H9 (cell line): ENCODE data around the gene CUEDC1. TPM values are rescaled to one million over a fixed set of nuclear protein-coding genes. Genes with fewer than 3 reads are reported as not detected.

Source experiments
- DNase-seq: peaks from one replicate; pipeline ENCODE4 v3.0.0-alpha.2; 2017
- H2AFZ ChIP-seq: one replicate; pipeline ENCODE4 v1.6.1; 2013; ENCODE audit warnings: mild to moderate bottlenecking, low read length, control low read depth, moderate library complexity
- H2AK5ac ChIP-seq: 2 replicates; pipeline ENCODE4 v1.6.1; 2013; ENCODE audit warnings: low read length, control low read depth, mixed read lengths; ENCODE audit not compliant: insufficient read length
- H2BK120ac ChIP-seq: one replicate; pipeline ENCODE4 v1.6.1; 2013; ENCODE audit warnings: low read depth, mild to moderate bottlenecking, low read length, control low read depth, inconsistent platforms; ENCODE audit not compliant: poor library complexity, severe bottlenecking
- H2BK12ac ChIP-seq: 2 replicates; pipeline ENCODE4 v1.6.1; 2013; ENCODE audit warnings: low read length, control low read depth, mixed read lengths, low read depth; ENCODE audit not compliant: insufficient read length
- H2BK15ac ChIP-seq: 2 replicates; pipeline ENCODE4 v1.6.1; 2013; ENCODE audit warnings: low read depth, low read length, control low read depth
- H2BK20ac ChIP-seq: one replicate; pipeline ENCODE4 v1.6.1; 2013; ENCODE audit warnings: low read depth, mild to moderate bottlenecking, low read length, control low read depth, inconsistent platforms; ENCODE audit not compliant: poor library complexity, severe bottlenecking
- H2BK5ac ChIP-seq: 2 replicates; pipeline ENCODE4 v1.6.1; 2013; ENCODE audit warnings: low read length, control low read depth, mixed read lengths; ENCODE audit not compliant: insufficient read length
- H3K14ac ChIP-seq: 2 replicates; pipeline ENCODE4 v1.6.1; 2013; ENCODE audit warnings: low read length, control low read depth; ENCODE audit not compliant: insufficient read depth
- H3K18ac ChIP-seq: 2 replicates; pipeline ENCODE4 v1.6.1; 2013; ENCODE audit warnings: low read depth, mild to moderate bottlenecking, mixed read lengths, low read length, control low read depth; ENCODE audit not compliant: insufficient read length
- H3K23ac ChIP-seq: 2 replicates; pipeline ENCODE4 v1.6.1; 2013; ENCODE audit warnings: low read length, control low read depth, mixed read lengths, low read depth; ENCODE audit not compliant: insufficient read length
- H3K23me2 ChIP-seq: 2 replicates; pipeline ENCODE4 v1.6.1; 2013; ENCODE audit warnings: low read depth, mild to moderate bottlenecking, mixed read lengths, low read length, control low read depth; ENCODE audit not compliant: insufficient read length, poor library complexity, severe bottlenecking
- H3K27ac ChIP-seq: 2 replicates; pipeline ENCODE4 v1.5.1; 2013; ENCODE audit warnings: low read length, control low read depth, mixed read lengths, low read depth; ENCODE audit not compliant: insufficient read length
- H3K27me3 ChIP-seq: 2 replicates; pipeline ENCODE4 v1.6.1; 2013; ENCODE audit warnings: low read length, control low read depth, inconsistent platforms; ENCODE audit not compliant: insufficient read depth
- H3K4ac ChIP-seq: 2 replicates; pipeline ENCODE4 v1.6.1; 2013; ENCODE audit warnings: low read depth, mild to moderate bottlenecking, control low read depth, inconsistent platforms, low read length, moderate library complexity
- H3K4me1 ChIP-seq: 2 replicates; pipeline ENCODE4 v1.6.1; 2013; ENCODE audit warnings: low read length, control low read depth, inconsistent platforms; ENCODE audit not compliant: insufficient read depth
- H3K4me2 ChIP-seq: 2 replicates; pipeline ENCODE4 v1.6.1; 2013; ENCODE audit warnings: low read length, control low read depth, mixed read lengths; ENCODE audit not compliant: insufficient read length, insufficient read depth
- H3K56ac ChIP-seq: 2 replicates; pipeline ENCODE4 v1.6.1; 2013; ENCODE audit warnings: low read depth, mild to moderate bottlenecking, mixed read lengths, low read length, control low read depth; ENCODE audit not compliant: insufficient read length
- H3K79me1 ChIP-seq: 2 replicates; pipeline ENCODE4 v1.6.1; 2013; ENCODE audit warnings: low read depth, mild to moderate bottlenecking, moderate library complexity, low read length, control low read depth, inconsistent platforms; ENCODE audit not compliant: insufficient read depth, poor library complexity, severe bottlenecking
- H3K79me2 ChIP-seq: 2 replicates; pipeline ENCODE4 v1.6.1; 2013; ENCODE audit warnings: low read length, control low read depth, inconsistent platforms; ENCODE audit not compliant: insufficient read depth
- H3K9ac ChIP-seq: 2 replicates; pipeline ENCODE4 v1.6.1; 2013; ENCODE audit warnings: low read length, control low read depth, mixed read lengths; ENCODE audit not compliant: insufficient read length; ENCODE audit errors: extremely low read depth
- H3K9me3 ChIP-seq: one replicate; pipeline ENCODE4 v1.6.1; 2013; ENCODE audit warnings: low read depth, low read length, inconsistent platforms; ENCODE audit not compliant: control insufficient read depth
- H3T11ph ChIP-seq: one replicate; pipeline ENCODE4 v1.6.1; 2013; ENCODE audit warnings: mild to moderate bottlenecking, low read length, control low read depth, inconsistent platforms
- H4K20me1 ChIP-seq: one replicate; pipeline ENCODE4 v1.6.1; 2013; ENCODE audit not compliant: control insufficient read depth, insufficient read length, insufficient read depth
- H4K5ac ChIP-seq: 2 replicates; pipeline ENCODE4 v1.6.1; 2013; ENCODE audit warnings: low read depth, mild to moderate bottlenecking, mixed read lengths, low read length, control low read depth; ENCODE audit not compliant: insufficient read length
- H4K8ac ChIP-seq: replicated peaks from 2 replicates; pipeline ENCODE4 v1.6.1; 2013; ENCODE audit warnings: low read length, control low read depth, mixed read lengths, low read depth; ENCODE audit not compliant: insufficient read length
- H4K91ac ChIP-seq: 2 replicates; pipeline ENCODE4 v1.6.1; 2013; ENCODE audit warnings: low read depth, mild to moderate bottlenecking, moderate library complexity, mixed read lengths, low read length, control low read depth; ENCODE audit not compliant: insufficient read length
- H3K27ac Mint-ChIP-seq, 3 experiments: 2 replicates in 2 of 3; 3 replicates in 1 of 3; pipeline ENCODE4 v1.8.0; 2020 to 2021; ENCODE audit warnings: mixed read lengths in 3 of 3, mild to moderate bottlenecking in 1 of 3, moderate library complexity in 1 of 3
- H3K27me3 Mint-ChIP-seq: 2 replicates; pipeline ENCODE4 v1.8.0; 2021; ENCODE audit warnings: low read depth, mild to moderate bottlenecking, moderate library complexity, mixed read lengths
- H3K36me3 Mint-ChIP-seq, 3 experiments: 2 replicates in 2 of 3; 3 replicates in 1 of 3; pipeline ENCODE4 v1.8.0; 2020 to 2021; ENCODE audit warnings: low read depth in 3 of 3, mixed read lengths in 3 of 3; ENCODE audit not compliant: insufficient read depth in 1 of 3
- H3K4me1 Mint-ChIP-seq, 2 experiments: 2 replicates each; pipeline ENCODE4 v1.8.0; 2020; ENCODE audit warnings: mixed read lengths in 2 of 2
- H3K4me3 Mint-ChIP-seq, 2 experiments: 2 replicates in 1 of 2; 3 replicates in 1 of 2; pipeline ENCODE4 v1.8.0; 2020 to 2021; ENCODE audit warnings: mild to moderate bottlenecking in 2 of 2, mixed read lengths in 2 of 2, moderate library complexity in 1 of 2
- H3K9me3 Mint-ChIP-seq, 2 experiments: 2 replicates in 1 of 2; 3 replicates in 1 of 2; pipeline ENCODE4 v1.8.0; 2020; ENCODE audit warnings: mild to moderate bottlenecking in 2 of 2, mixed read lengths in 2 of 2, moderate library complexity in 1 of 2
- CTCF ChIP-seq: fragments of 200-600 bp; sonication (generic); conservative IDR thresholded peaks from 3 replicates; pipeline ENCODE4 v1.8.0; 2021; ENCODE audit warnings: antibody characterized with exemption, mild to moderate bottlenecking
- WGBS: extraction: QIAGEN DNeasy Blood & Tissue Kit; methylation state at CpG from one replicate; pipeline ENCODE4 v1.1.7; 2013; ENCODE audit warnings: missing lambda C conversion rate, low lambda C conversion rate, mixed read lengths; ENCODE audit not compliant: insufficient read length; ENCODE audit errors: extremely low coverage; 5-methylcytosine and 5-hydroxymethylcytosine counted together
- total RNA-seq: library from RNA; stranded (reverse); gene quantifications from 2 replicates; pipeline ENCODE4 v1.2.1, GENCODE V29; 2021

CUEDC1 gene
- total RNA-seq, 1 experiment from 2014 or later, result 7.3 TPM

GRCh38 chr17:57956291-57957119, 1.3 kb upstream of the CUEDC1 start:
- Histone ChIP-seq H3K23ac (no peak overlapping the region), H3K18ac (no peak overlapping the region), H2BK120ac (no peak overlapping the region), H3K27ac (no peak overlapping the region), H2BK5ac (no peak overlapping the region), H3K4me2 (peak overlapping the region; percentile 63), H2AK5ac (no peak overlapping the region), H4K8ac (no peak overlapping the region), H3K4ac (no peak overlapping the region), H2AFZ (no peak overlapping the region), H3K23me2 (peaks cover 22% of the 10 kb centered on the region), H2BK15ac (no peak overlapping the region), H4K5ac (no peak overlapping the region), H2BK12ac (no peak overlapping the region), H3T11ph (no peak overlapping the region), H3K14ac (no peak overlapping the region; the same call in 1 of the 2 replicates), H2BK20ac (no peak overlapping the region), H3K56ac (no peak overlapping the region), H3K79me1 (no peaks in the 10 kb centered on the region), H3K27me3 (peaks cover 6% of the 10 kb centered on the region), H3K9me3 (no peaks in the 10 kb centered on the region), H4K91ac (no peak overlapping the region), H4K20me1 (no peaks in the 10 kb centered on the region), H3K9ac (no peak overlapping the region), H3K4me1 (no peaks in the 10 kb centered on the region; the same call in 1 of the 2 replicates), H3K79me2 (no peaks in the 10 kb centered on the region)
- H3K9me3 Mint-ChIP-seq, result peaks cover 0 to 2% of the 10 kb centered on the region in 2 experiments; a peak in 1 of 5 replicates
- peak; percentile 61 for DNase-seq
- WGBS, result no CpG with 5 or more reads among the region's 13 CpGs
- no peak for TF ChIP-seq CTCF
- H3K36me3 Mint-ChIP-seq, result 0 out of 7 replicates have a peak, but pooled peaks cover 0 to 3% (median 0%) of the 10 kb centered on the region in 3 experiments
- H3K27me3 Mint-ChIP-seq, result peaks cover 61% of the 10 kb centered on the region
- peaks cover 36 to 42% of the 10 kb centered on the region in 2 experiments for H3K4me1 Mint-ChIP-seq
- peak overlapping the region; percentile 57 to 78 for H3K4me3 Mint-ChIP-seq
- no peak overlapping the region for H3K27ac Mint-ChIP-seq
